CD14-positive monocyte (primary cell): Measurements from ENCODE around the gene TMEM243. TPM values are rescaled to one million over a fixed set of nuclear protein-coding genes. Genes with fewer than 3 reads are reported as not detected.

Experiments used
- DNase-seq, 3 donors: peaks; one replicate each; pipeline ENCODE4 v3.0.0-alpha.2; 2011 to 2022
- H2AFZ ChIP-seq: 2 replicates; pipeline ENCODE4 v1.6.0; 2012; ENCODE audit warnings: mild to moderate bottlenecking, low read depth, low read length, inconsistent platforms; ENCODE audit not compliant: insufficient read depth, poor library complexity, severe bottlenecking
- H3K27ac ChIP-seq, 2 donors: 1 replicate in 1 of 2; 2 replicates in 1 of 2; pipeline ENCODE4 v1.5.1; 2012 to 2013; ENCODE audit warnings: low read length in 2 of 2, control low read depth in 1 of 2, inconsistent platforms in 1 of 2, low read depth in 1 of 2, mild to moderate bottlenecking in 1 of 2
- H3K27me3 ChIP-seq, 2 donors: one replicate each; pipeline versions ENCODE4 v1.6.0 to v1.6.1; 2011 to 2013; ENCODE audit warnings: low read length in 2 of 2; ENCODE audit not compliant: control insufficient read depth in 2 of 2, insufficient read depth in 2 of 2
- H3K36me3 ChIP-seq, 2 donors: replicated peaks in 1 of 2; 1 replicate in 1 of 2; 2 replicates in 1 of 2; pipeline versions ENCODE4 v1.5.1 to v1.6.1; 2012 to 2013; ENCODE audit warnings: low read length in 2 of 2, control low read depth in 1 of 2, inconsistent platforms in 1 of 2, mild to moderate bottlenecking in 1 of 2; ENCODE audit not compliant: insufficient read depth in 2 of 2, control insufficient read depth in 1 of 2
- H3K4me1 ChIP-seq, 2 donors: 1 replicate in 1 of 2; 2 replicates in 1 of 2; pipeline versions ENCODE4 v1.5.1 to v1.6.1; 2012 to 2013; ENCODE audit warnings: low read length in 2 of 2, control low read depth in 1 of 2, inconsistent platforms in 1 of 2, mild to moderate bottlenecking in 1 of 2, moderate library complexity in 1 of 2; ENCODE audit not compliant: insufficient read depth in 2 of 2, control insufficient read depth in 1 of 2
- H3K4me2 ChIP-seq: replicated peaks from 2 replicates; pipeline ENCODE3; 2012; ENCODE audit warnings: low read length, moderate library complexity, mild to moderate bottlenecking; ENCODE audit not compliant: poor library complexity, severe bottlenecking; ENCODE audit errors: extremely low read depth
- H3K4me3 ChIP-seq, 3 experiments: fragments of 200-600 bp in 1 of 3; sonication (generic) in 1 of 3; replicated peaks in 1 of 3; 1 replicate in 2 of 3; 2 replicates in 1 of 3; pipeline ENCODE4 v1.5.1; 2011 to 2013; ENCODE audit warnings: low read length in 3 of 3, mild to moderate bottlenecking in 3 of 3, control low read depth in 2 of 3, low read depth in 2 of 3, inconsistent platforms in 1 of 3, moderate library complexity in 1 of 3
- H3K79me2 ChIP-seq: 2 replicates; pipeline ENCODE4 v1.6.0; 2012; ENCODE audit warnings: mild to moderate bottlenecking, control low read depth, inconsistent platforms, low read length, moderate library complexity; ENCODE audit not compliant: insufficient read depth
- H3K9ac ChIP-seq: 2 replicates; pipeline ENCODE4 v1.6.0; 2017; ENCODE audit warnings: low read length, mild to moderate bottlenecking; ENCODE audit not compliant: insufficient read depth, poor library complexity, severe bottlenecking
- H3K9me3 ChIP-seq, 2 donors: replicated peaks in 1 of 2; 1 replicate in 1 of 2; 2 replicates in 1 of 2; pipeline versions ENCODE4 v1.5.1 to v1.6.1; 2012 to 2013; ENCODE audit warnings: low read length in 2 of 2, control low read depth in 1 of 2; ENCODE audit not compliant: control insufficient read depth in 1 of 2, insufficient read depth in 1 of 2
- H4K20me1 ChIP-seq: 2 replicates; pipeline ENCODE4 v1.6.0; 2012; ENCODE audit warnings: mild to moderate bottlenecking, low read length, control low read depth, moderate library complexity; ENCODE audit not compliant: insufficient read depth
- H3K27ac Mint-ChIP-seq, 7 donors: one replicate each; pipeline ENCODE4 v1.8.0; 2020; ENCODE audit warnings: mild to moderate bottlenecking in 7 of 7, mixed read lengths in 7 of 7, moderate library complexity in 6 of 7, inconsistent platforms in 2 of 7
- H3K27me3 Mint-ChIP-seq, 3 donors: one replicate each; pipeline ENCODE4 v1.8.0; 2021 to 2022; ENCODE audit warnings: low read depth in 3 of 3, mild to moderate bottlenecking in 3 of 3, mixed read lengths in 3 of 3, moderate library complexity in 3 of 3, inconsistent platforms in 1 of 3
- H3K36me3 Mint-ChIP-seq, 2 donors: one replicate each; pipeline ENCODE4 v1.8.0; 2020; ENCODE audit warnings: mixed read lengths in 2 of 2, inconsistent platforms in 1 of 2, mild to moderate bottlenecking in 1 of 2
- H3K4me1 Mint-ChIP-seq: one replicate; pipeline ENCODE4 v1.8.0; 2020; ENCODE audit warnings: mild to moderate bottlenecking, mixed read lengths
- H3K4me3 Mint-ChIP-seq, 2 donors: one replicate each; pipeline ENCODE4 v1.8.0; 2020; ENCODE audit warnings: mild to moderate bottlenecking in 2 of 2, mixed read lengths in 2 of 2, moderate library complexity in 1 of 2
- H3K9me3 Mint-ChIP-seq, 7 donors: one replicate each; pipeline ENCODE4 v1.8.0; 2020 to 2022; ENCODE audit warnings: mixed read lengths in 7 of 7, mild to moderate bottlenecking in 6 of 7, moderate library complexity in 6 of 7, inconsistent platforms in 2 of 7
- CTCF ChIP-seq: fragments of 200-600 bp; IDR thresholded peaks from one replicate; pipeline ENCODE4 v1.8.0; 2022; ENCODE audit warnings: antibody characterized with exemption, mild to moderate bottlenecking
- WGBS: methylation state at CpG from one replicate; pipeline ENCODE4 v1.1.5; 2013; ENCODE audit warnings: missing lambda C conversion rate; ENCODE audit not compliant: insufficient coverage; 5-methylcytosine and 5-hydroxymethylcytosine counted together
- intact Hi-C, 2 donors: fragments of 100-400 bp; cut with micrococcal nuclease; formaldehyde crosslinking; loops; one replicate each; pipeline versions ENCODE4 v1.15.0 to v1.15.1; 2023
- polyA plus RNA-seq, 3 donors: library from polyadenylated mRNA; depleted of rRNA in 1 of 3; unstranded in 2 of 3; stranded (reverse) in 1 of 3; fragments of 300-500 nt in 2 of 3; fragments of >200 nt in 1 of 3; fragmentation: Illumina TruSeq in 2 of 3; gene quantifications; 1 replicate in 2 of 3; 2 replicates in 1 of 3; pipeline ENCODE4 v1.2.3, GENCODE V29; 2012 to 2021

TMEM243 gene
- polyA plus RNA-seq, 3 donors = 24.9 to 43.8 (median 30.8) TPM

GRCh38 chr7:87217983-87218653, 1.4 kb downstream of the TMEM243 start:
- Mint-ChIP-seq H3K4me3 (peak overlapping the region; percentile 98 to 99), H3K27ac (peak overlapping the region in 4 of 7 donors; percentile 71 to 96 (median 95)), H3K4me1 (peaks cover 44% of the 10 kb centered on the region), H3K9me3 (peaks cover 0 to 2% (median 0%) of the 10 kb centered on the region in 7 donors), H3K36me3 (peaks cover 0 to 8% of the 10 kb centered on the region in 2 donors), H3K27me3 (peaks cover 0 to 12% (median 10%) of the 10 kb centered on the region in 3 donors)
- H4K20me1 ChIP-seq = peaks cover 59% of the 10 kb centered on the region
- intact Hi-C loops = loop anchor here (10.0 kb wide), 1 partner anchor 63 kb away; the partner anchor contains the start of gene DMTF1 (in 2 of the 2)
- 100% methylated on average over 2 of the region's 9 CpGs for WGBS
- H3K79me2 ChIP-seq = peaks cover 64% of the 10 kb centered on the region
- H3K9ac ChIP-seq = peak overlapping the region; percentile 93
- H3K4me1 ChIP-seq = peaks cover 34 to 43% of the 10 kb centered on the region in 2 donors
- H3K9me3 ChIP-seq = no peaks in the 10 kb centered on the region
- no peak for DNase-seq
- peak overlapping the region; percentile 71 to 99 (median 98) for H3K4me3 ChIP-seq
- H3K27me3 ChIP-seq = peaks cover 20 to 26% of the 10 kb centered on the region in 2 donors
- peak overlapping the region; percentile 97 for H3K4me2 ChIP-seq
- peak overlapping the region in 1 of 2 donors; percentile 98 for H3K27ac ChIP-seq
- peaks cover 0 to 3% of the 10 kb centered on the region in 2 donors for H3K36me3 ChIP-seq
- no peak for TF ChIP-seq CTCF
- H2AFZ ChIP-seq = no peak overlapping the region

- peak overlapping the region in 1 of 2 donors; percentile 44 for H3K27ac ChIP-seq
- no peak for DNase-seq
- H3K9me3 ChIP-seq = no peaks in the 10 kb centered on the region
- peak overlapping the region; percentile 13 for H3K4me2 ChIP-seq
- WGBS = 32% methylated on average over 2 of the region's 5 CpGs
- no peak for TF ChIP-seq CTCF
- peaks cover 0 to 3% of the 10 kb centered on the region in 2 donors for H3K36me3 ChIP-seq
- H3K79me2 ChIP-seq = peaks cover 76% of the 10 kb centered on the region
- H2AFZ ChIP-seq = no peak overlapping the region
- peak overlapping the region in 4 of 7 donors; percentile 14 to 60 (median 56) for H3K27ac Mint-ChIP-seq
- peak overlapping the region in 1 of 3 experiments; percentile 98 for H3K4me3 ChIP-seq
- peaks cover 0 to 2% (median 0%) of the 10 kb centered on the region in 7 donors for H3K9me3 Mint-ChIP-seq
- peaks cover 14% of the 10 kb centered on the region in 2 donors for H3K27me3 ChIP-seq
- H3K27me3 Mint-ChIP-seq = peaks cover 0 to 12% (median 10%) of the 10 kb centered on the region in 3 donors
- H3K4me1 Mint-ChIP-seq = peaks cover 56% of the 10 kb centered on the region
- H4K20me1 ChIP-seq = peaks cover 71% of the 10 kb centered on the region
- H3K9ac ChIP-seq = no peak overlapping the region
- intact Hi-C loops = loop anchor here (10.0 kb wide), 1 partner anchor 62 kb away; the partner anchor contains the start of gene DMTF1 (in 2 of the 2)
- H3K4me3 Mint-ChIP-seq = peak overlapping the region; percentile 9 to 16
- peaks cover 34 to 54% of the 10 kb centered on the region in 2 donors for H3K4me1 ChIP-seq
- H3K36me3 Mint-ChIP-seq = peaks cover 0 to 8% of the 10 kb centered on the region in 2 donors
These were observed 2.6 kb downstream of the TMEM243 start for GRCh38 chr7:87216701-87217508.
